GM12878 (cell line): ENCODE measurements around the gene FNDC3B. TPM values are rescaled to one million over a fixed set of nuclear protein-coding genes. Genes with fewer than 3 reads are reported as not detected.

Source experiments
- ATAC-seq: fragments of 200-7000 bp; cut with Tn5 transposase; 3 replicates; pipeline ENCODE4 v1.9.1; 2020; ENCODE audit warnings: mild to moderate bottlenecking, moderate library complexity
- BruUV-seq: library from RNA; stranded (reverse); fragments of 400-500 nt; replicated peaks from 2 replicates; lab custom pipeline; 2021; lab: Mats Ljungman, UMichigan
- CTCF ChIA-PET: fragments of 300-600 bp; sonication (Branson Sonifier 250); formaldehyde crosslinking; extraction: SDS; loops from one replicate; lab custom pipeline; 2021; ENCODE audit warnings: inconsistent platforms; lab: Yijun Ruan, JAX
- POLR2A ChIA-PET: fragments of 350-600 bp; formaldehyde crosslinking; extraction: SDS; loops from one replicate; lab custom pipeline; 2021; ENCODE audit warnings: inconsistent platforms; lab: Charles Lee
- RAD21 ChIA-PET: fragments of 300-600 bp; sonication (Branson Sonifier 250); formaldehyde crosslinking; loops from one replicate; lab custom pipeline; 2023; ENCODE audit warnings: antibody characterized with exemption; ENCODE audit not compliant: unreplicated experiment; lab: Charles Lee
- SMC1A ChIA-PET: fragments of 300-600 bp; sonication (Branson Sonifier 250); formaldehyde crosslinking; loops from one replicate; lab custom pipeline; 2023; ENCODE audit not compliant: unreplicated experiment, uncharacterized antibody; lab: Charles Lee
- DNase-seq: peaks from one replicate; pipeline ENCODE4 v3.0.0-alpha.2; 2011; ENCODE audit warnings: low read depth, low spot score
- FAIRE-seq: peaks from 3 replicates; lab custom pipeline; 2011; peaks lifted over from hg19 to GRCh38; lab: Jason Lieb, UNC
- H2AFZ ChIP-seq: 2 replicates; pipeline ENCODE4 v1.6.0; 2011; ENCODE audit warnings: low read depth, low read length, control low read depth; ENCODE audit not compliant: control insufficient read depth
- H3K27ac ChIP-seq: 2 replicates; pipeline ENCODE4 v1.5.1; 2011; ENCODE audit warnings: control low read depth; ENCODE audit not compliant: control insufficient read depth, insufficient read depth
- H3K27me3 ChIP-seq, 2 experiments: replicated peaks in 1 of 2; 2 replicates each; pipeline versions ENCODE4 v1.6.0 to v1.6.1; 2011; ENCODE audit warnings: low read length in 1 of 2; ENCODE audit not compliant: control insufficient read depth in 2 of 2, insufficient read depth in 2 of 2
- H3K36me3 ChIP-seq, 2 experiments: 2 replicates each; pipeline ENCODE4 v1.5.1; 2011; ENCODE audit warnings: low read length in 1 of 2; ENCODE audit not compliant: control insufficient read depth in 2 of 2, insufficient read depth in 2 of 2
- H3K4me1 ChIP-seq: 2 replicates; pipeline ENCODE4 v1.6.1; 2011; ENCODE audit warnings: mild to moderate bottlenecking, low read length, moderate library complexity, mixed read lengths; ENCODE audit not compliant: control insufficient read depth, insufficient read depth
- H3K4me2 ChIP-seq: 2 replicates; pipeline ENCODE4 v1.6.0; 2011; ENCODE audit warnings: control low read depth; ENCODE audit not compliant: control insufficient read depth, insufficient read depth
- H3K4me3 ChIP-seq: fragments of 200-600 bp; sonication (generic); 2 replicates; pipeline ENCODE4 v1.5.1; 2016
- H3K79me2 ChIP-seq: 2 replicates; pipeline ENCODE4 v1.6.0; 2011; ENCODE audit warnings: low read length; ENCODE audit not compliant: control insufficient read depth, insufficient read depth
- H3K9ac ChIP-seq: 2 replicates; pipeline ENCODE4 v1.8.0; 2011; ENCODE audit warnings: low read length, control low read depth, mixed read lengths; ENCODE audit not compliant: control insufficient read depth, insufficient read depth
- H3K9me3 ChIP-seq: replicated peaks from 3 replicates; pipeline ENCODE4 v1.5.1; 2011; ENCODE audit warnings: mild to moderate bottlenecking, low read length; ENCODE audit not compliant: control insufficient read depth, insufficient read depth
- H4K20me1 ChIP-seq: 2 replicates; pipeline ENCODE4 v1.6.0; 2011; ENCODE audit not compliant: control insufficient read depth, insufficient read depth
- CREM ChIP-seq: IDR thresholded peaks from 2 replicates; pipeline ENCODE4 v1.6.1; 2014; ENCODE audit warnings: antibody characterized with exemption, low read depth
- E2F8 ChIP-seq: fragments of 450-650 bp; IDR thresholded peaks from 2 replicates; pipeline ENCODE4 v1.6.1; 2018; ENCODE audit warnings: mild to moderate bottlenecking, low read depth, moderate library complexity; ENCODE audit not compliant: partially characterized antibody
- HDAC6 ChIP-seq: fragments of 200-600 bp; sonication (generic); IDR thresholded peaks from one replicate; pipeline ENCODE4 v1.8.0; 2017; ENCODE audit warnings: antibody characterized with exemption; ENCODE audit not compliant: unreplicated experiment
- HSF1 ChIP-seq: fragments of 150-350 bp; IDR thresholded peaks from 2 replicates; pipeline ENCODE4 v1.6.1; 2014; ENCODE audit warnings: mild to moderate bottlenecking, low read depth, low read length
- MTA2 ChIP-seq: fragments of 450-650 bp; IDR thresholded peaks from 2 replicates; pipeline ENCODE4 v1.6.1; 2016; ENCODE audit warnings: low read depth, mild to moderate bottlenecking, moderate library complexity
- NFXL1 ChIP-seq: fragments of 450-650 bp; IDR thresholded peaks from 2 replicates; pipeline ENCODE4 v1.6.1; 2017; ENCODE audit warnings: antibody characterized with exemption, mild to moderate bottlenecking, borderline replicate concordance
- NRF1 ChIP-seq: conservative IDR thresholded peaks from 2 replicates; pipeline ENCODE4 v1.6.1; 2011; ENCODE audit warnings: mild to moderate bottlenecking, low read depth, low read length, improper control_type of control experiment
- PAX8 ChIP-seq: fragments of 450-650 bp; IDR thresholded peaks from 2 replicates; pipeline ENCODE4 v1.6.1; 2017; ENCODE audit warnings: mild to moderate bottlenecking, moderate library complexity
- PBX3 ChIP-seq: IDR thresholded peaks from 2 replicates; pipeline ENCODE4 v1.6.1; 2011; ENCODE audit warnings: mild to moderate bottlenecking, low read depth, low read length, moderate library complexity; ENCODE audit not compliant: insufficient replicate concordance
- PKNOX1 ChIP-seq: fragments of 450-650 bp; IDR thresholded peaks from 2 replicates; pipeline ENCODE4 v1.6.1; 2016; ENCODE audit warnings: mild to moderate bottlenecking
- POLR2A ChIP-seq: IDR thresholded peaks from 2 replicates; pipeline ENCODE4 v1.6.1; 2011; ENCODE audit warnings: low read depth, mild to moderate bottlenecking, low read length
- SPI1 ChIP-seq: IDR thresholded peaks from 2 replicates; pipeline ENCODE4 v1.6.1; 2011; ENCODE audit warnings: low read depth, mild to moderate bottlenecking, low read length, moderate library complexity, borderline replicate concordance; ENCODE audit not compliant: insufficient read depth
- ZZZ3 ChIP-seq: IDR thresholded peaks from 2 replicates; pipeline ENCODE4 v1.6.1; 2011; ENCODE audit warnings: low read depth; ENCODE audit not compliant: control insufficient read depth, insufficient read length
- WGBS: methylation state at CpG from one replicate; pipeline ENCODE4 v1.1.6; 2016; ENCODE audit warnings: low lambda C conversion rate; ENCODE audit not compliant: insufficient replicate concordance, insufficient coverage; ENCODE audit errors: missing lambda C conversion rate; 5-methylcytosine and 5-hydroxymethylcytosine counted together
- in situ Hi-C: fragments of 300-500 bp; cut with MboI; formaldehyde crosslinking; loops from 9 replicates; pipeline ENCODE4 v1.14.3; 2018; ENCODE audit warnings: mixed read lengths
- intact Hi-C: fragments of 100-400 bp; cut with micrococcal nuclease; formaldehyde crosslinking; loops from one replicate; pipeline ENCODE4 v1.14.2; 2022; ENCODE audit not compliant: unreplicated experiment
- polyA plus RNA-seq, 11 experiments: library from polyadenylated mRNA; depleted of rRNA in 4 of 11; unstranded in 6 of 11; stranded (reverse) in 5 of 11; fragments of >200 nt; fragmentation: Nextera tagmentation in 4 of 11; fragmentation: Illumina TruSeq in 1 of 11; extraction: Ambion mirVana in 4 of 11; extraction: Trizol in 1 of 11; gene quantifications; 1 replicate in 1 of 11; 2 replicates in 10 of 11; pipeline versions ENCODE4 v1.2.1 to v1.2.3, GENCODE V29; 2011 to 2016; ENCODE audit warnings: inconsistent platforms in 2 of 11, missing spikeins in 2 of 11, low read depth in 1 of 11
- total RNA-seq, 4 experiments: library from RNA; depleted of rRNA in 3 of 4; stranded (reverse); fragments of >200 nt in 3 of 4; fragmentation: Illumina TruSeq in 1 of 4; extraction: Trizol in 1 of 4; gene quantifications; 2 replicates each; pipeline versions ENCODE4 v1.2.1 to v1.2.3, GENCODE V29; 2013 to 2021

FNDC3B gene
- total and polyA plus RNA-seq, 10 of the 15 experiments (the other 5 are each of a cell fraction or from before 2014, with no cell fraction given) = 7.9 to 35.0 (median 18.5) TPM

GRCh38 chr3:172069478-172069877 is 30.1 kb downstream of the FNDC3B start (continued):
- TF ChIP-seq ZZZ3 (no peak), NFXL1 (no peak), NRF1 (no peak), PKNOX1 (no peak)

- WGBS = 87% methylated on average over 6 of the region's 6 CpGs
- Histone ChIP-seq H3K9ac (no peak overlapping the region), H3K79me2 (peaks cover 52% of the 10 kb centered on the region), H3K27ac (no peak overlapping the region), H3K4me1 (peaks cover 8% of the 10 kb centered on the region), H3K4me2 (no peak overlapping the region), H3K27me3 (no peaks in the 10 kb centered on the region), H3K36me3 (peaks cover 2 to 9% of the 10 kb centered on the region in 2 experiments; a peak in 2 of 4 replicates), H3K9me3 (no peaks in the 10 kb centered on the region), H2AFZ (no peak overlapping the region), H4K20me1 (no peaks in the 10 kb centered on the region; the same call in 1 of the 2 replicates), H3K4me3 (no peak overlapping the region)
- ChIA-PET SMC1A (interaction anchor here (0.7 to 1.8 kb wide), 5 partner anchors 15 to 69 kb away, joined by 3 read pairs; no protein-coding TSS in a partner anchor), POLR2A (interaction anchor here (0.6 to 1.2 kb wide), 3 partner anchors 17 to 156 kb away, joined by 3 to 4 read pairs (median 3); no protein-coding TSS in a partner anchor), CTCF (no interaction called here), RAD21 (no interaction called here)
- in situ Hi-C loops (no loop called here), intact Hi-C loops (no loop called here)
- no peak for DNase-seq
- no TSS peak for BruUV-seq
- TF ChIP-seq POLR2A (no peak), E2F8 (no peak), CREM (no peak), SPI1 (no peak), PBX3 (no peak), PAX8 (no peak), MTA2 (no peak), HSF1 (no peak), HDAC6 (no peak)
- no peak for FAIRE-seq
- no peak for ATAC-seq
Observed at GRCh38 chr3:172070269-172070668, 30.9 kb downstream of the FNDC3B start.
